OCI-LY7 (cell line): Measurements from ENCODE around the gene ALDH3A1. TPM values are rescaled to one million over a fixed set of nuclear protein-coding genes. Genes with fewer than 3 reads are reported as not detected.

Source experiments
- BruUV-seq: library from RNA; stranded (reverse); fragments of 400-500 nt; replicated peaks from 2 replicates; lab custom pipeline; 2021; lab: Mats Ljungman, UMichigan
- CTCF ChIA-PET: fragments of 300-600 bp; sonication (Branson Sonifier 250); formaldehyde crosslinking; loops from one replicate; lab custom pipeline; 2022; ENCODE audit warnings: antibody characterized with exemption; ENCODE audit not compliant: unreplicated experiment; lab: Charles Lee
- POLR2A ChIA-PET: fragments of 300-600 bp; sonication (Branson Sonifier 250); formaldehyde crosslinking; loops from one replicate; lab custom pipeline; 2022; ENCODE audit warnings: antibody characterized with exemption; lab: Charles Lee
- DNase-seq: peaks from one replicate; pipeline ENCODE4 v3.0.0-alpha.2; 2015; ENCODE audit warnings: low spot score
- H2AFZ ChIP-seq: fragments of 200-600 bp; sonication (generic), shearing (Covaris generic); 2 replicates; pipeline ENCODE4 v1.6.1; 2014; ENCODE audit warnings: mild to moderate bottlenecking, antibody characterized with exemption, low read length, moderate library complexity
- H3K27ac ChIP-seq: fragments of 200-600 bp; sonication (generic); 2 replicates; pipeline ENCODE4 v1.5.1; 2014; ENCODE audit warnings: mixed run types, low read depth, mild to moderate bottlenecking, moderate library complexity, low read length, inconsistent platforms; ENCODE audit not compliant: poor library complexity, severe bottlenecking
- H3K36me3 ChIP-seq: fragments of 200-600 bp; sonication (generic); 2 replicates; pipeline ENCODE4 v1.6.1; 2014; ENCODE audit warnings: mild to moderate bottlenecking, antibody characterized with exemption, low read length, moderate library complexity, mixed read lengths; ENCODE audit not compliant: insufficient read depth
- H3K4me1 ChIP-seq: fragments of 200-600 bp; sonication (generic); 2 replicates; pipeline ENCODE4 v1.5.1; 2014; ENCODE audit warnings: mild to moderate bottlenecking, low read length; ENCODE audit not compliant: insufficient read depth, poor library complexity, severe bottlenecking
- H3K4me2 ChIP-seq: fragments of 200-600 bp; sonication (generic); 2 replicates; pipeline ENCODE4 v1.6.1; 2014; ENCODE audit warnings: mild to moderate bottlenecking, low read length
- H3K4me3 ChIP-seq: fragments of 200-600 bp; sonication (generic); 2 replicates; pipeline ENCODE4 v1.5.1; 2014; ENCODE audit warnings: mild to moderate bottlenecking, low read depth, low read length; ENCODE audit not compliant: poor library complexity, severe bottlenecking
- H3K79me2 ChIP-seq: fragments of 200-600 bp; sonication (generic); 2 replicates; pipeline ENCODE4 v1.6.1; 2016; ENCODE audit warnings: low read depth, mild to moderate bottlenecking, low read length, moderate library complexity, mixed read lengths; ENCODE audit not compliant: insufficient read depth
- H3K9me2 ChIP-seq: fragments of 200-600 bp; sonication (generic); 2 replicates; pipeline ENCODE4 v1.6.1; 2016; ENCODE audit warnings: mild to moderate bottlenecking, low read length, mixed read lengths; ENCODE audit not compliant: insufficient read depth
- H3K9me3 ChIP-seq: fragments of 200-600 bp; sonication (generic); 2 replicates; pipeline ENCODE4 v1.6.1; 2014; ENCODE audit warnings: mild to moderate bottlenecking, mixed run types, low read length, mixed read lengths
- H4K20me1 ChIP-seq: fragments of 200-600 bp; sonication (generic); 2 replicates; pipeline ENCODE4 v1.6.1; 2014; ENCODE audit warnings: mild to moderate bottlenecking, antibody characterized with exemption, low read length, moderate library complexity, mixed read lengths; ENCODE audit not compliant: insufficient read depth
- CTCF ChIP-seq: fragments of 200-600 bp; sonication (generic); conservative IDR thresholded peaks from 2 replicates; pipeline ENCODE4 v1.5.1; 2014; ENCODE audit warnings: mild to moderate bottlenecking, antibody characterized with exemption, low read length, moderate library complexity, mixed read lengths
- EZH2phosphoT487 ChIP-seq: fragments of 200-600 bp; sonication (generic); IDR thresholded peaks from 2 replicates; pipeline ENCODE4 v1.6.1; 2018; ENCODE audit warnings: low read depth, borderline replicate concordance, mild to moderate bottlenecking, mixed run types, antibody characterized with exemption, low read length, moderate library complexity, mixed read lengths
- intact Hi-C: fragments of 100-400 bp; cut with micrococcal nuclease; formaldehyde crosslinking; loops from one replicate; pipeline ENCODE4 v1.10.0; 2022; ENCODE audit not compliant: unreplicated experiment
- total RNA-seq, 2 experiments: library from RNA; depleted of rRNA in 1 of 2; stranded (reverse); fragments of >200 nt in 1 of 2; shearing (Covaris generic) in 1 of 2; gene quantifications; 2 replicates each; pipeline ENCODE4 v1.2.3, GENCODE V29; 2014 to 2022

ALDH3A1 gene
- total RNA-seq, 2 experiments from 2014 or later, result 0.16 TPM; not detected in 1

- H3K9me3 ChIP-seq, result no peaks in the 10 kb centered on the region
- intact Hi-C loops, result no loop called here
- H2AFZ ChIP-seq, result no peak overlapping the region
- DNase-seq, result no peak
- H4K20me1 ChIP-seq, result no peaks in the 10 kb centered on the region
- no peaks in the 10 kb centered on the region for H3K36me3 ChIP-seq
- no peaks in the 10 kb centered on the region for H3K4me1 ChIP-seq
- no peak for TF ChIP-seq CTCF
- no peak for TF ChIP-seq EZH2phosphoT487
- H3K4me2 ChIP-seq, result no peak overlapping the region
- CTCF ChIA-PET, result no interaction called here
- H3K9me2 ChIP-seq, result no peaks in the 10 kb centered on the region
- no peak overlapping the region for H3K4me3 ChIP-seq
- BruUV-seq, result no TSS peak
- no peak overlapping the region for H3K27ac ChIP-seq
- POLR2A ChIA-PET, result interaction anchor here (0.6 kb wide), 1 partner anchor 45 kb away, joined by 5 read pairs; no protein-coding TSS in a partner anchor
- no peaks in the 10 kb centered on the region for H3K79me2 ChIP-seq
Observed at GRCh38 chr17:19740933-19741332, 7.2 kb downstream of the ALDH3A1 start.

- Histone ChIP-seq H3K4me3 (no peak overlapping the region), H3K27ac (no peak overlapping the region), H2AFZ (no peak overlapping the region), H3K79me2 (no peaks in the 10 kb centered on the region), H3K36me3 (no peaks in the 10 kb centered on the region), H3K9me3 (no peaks in the 10 kb centered on the region), H3K9me2 (no peaks in the 10 kb centered on the region), H3K4me2 (no peak overlapping the region), H4K20me1 (no peaks in the 10 kb centered on the region), H3K4me1 (no peaks in the 10 kb centered on the region)
- CTCF ChIA-PET, result no interaction called here
- POLR2A ChIA-PET, result no interaction called here
- intact Hi-C loops, result no loop called here
- no peak for DNase-seq
- TF ChIP-seq EZH2phosphoT487 (no peak), CTCF (no peak)
- no TSS peak for BruUV-seq
Observed at GRCh38 chr17:19739241-19740201, 8.6 kb downstream of the ALDH3A1 start.

GRCh38 chr17:19738757-19739156, 9.3 kb downstream of the ALDH3A1 start:
- Histone ChIP-seq H3K9me2 (no peaks in the 10 kb centered on the region), H3K36me3 (no peaks in the 10 kb centered on the region), H4K20me1 (no peaks in the 10 kb centered on the region), H2AFZ (no peak overlapping the region), H3K4me2 (no peak overlapping the region), H3K4me1 (no peaks in the 10 kb centered on the region), H3K9me3 (no peaks in the 10 kb centered on the region), H3K4me3 (no peak overlapping the region), H3K27ac (no peak overlapping the region), H3K79me2 (no peaks in the 10 kb centered on the region)
- ChIA-PET POLR2A (no interaction called here), CTCF (no interaction called here)
- TF ChIP-seq EZH2phosphoT487 (no peak), CTCF (no peak)
- DNase-seq, result no peak
- intact Hi-C loops, result no loop called here
- BruUV-seq, result no TSS peak
